ENCODE data around the gene TMPRSS4.

Gene TMPRSS4

DNA sequence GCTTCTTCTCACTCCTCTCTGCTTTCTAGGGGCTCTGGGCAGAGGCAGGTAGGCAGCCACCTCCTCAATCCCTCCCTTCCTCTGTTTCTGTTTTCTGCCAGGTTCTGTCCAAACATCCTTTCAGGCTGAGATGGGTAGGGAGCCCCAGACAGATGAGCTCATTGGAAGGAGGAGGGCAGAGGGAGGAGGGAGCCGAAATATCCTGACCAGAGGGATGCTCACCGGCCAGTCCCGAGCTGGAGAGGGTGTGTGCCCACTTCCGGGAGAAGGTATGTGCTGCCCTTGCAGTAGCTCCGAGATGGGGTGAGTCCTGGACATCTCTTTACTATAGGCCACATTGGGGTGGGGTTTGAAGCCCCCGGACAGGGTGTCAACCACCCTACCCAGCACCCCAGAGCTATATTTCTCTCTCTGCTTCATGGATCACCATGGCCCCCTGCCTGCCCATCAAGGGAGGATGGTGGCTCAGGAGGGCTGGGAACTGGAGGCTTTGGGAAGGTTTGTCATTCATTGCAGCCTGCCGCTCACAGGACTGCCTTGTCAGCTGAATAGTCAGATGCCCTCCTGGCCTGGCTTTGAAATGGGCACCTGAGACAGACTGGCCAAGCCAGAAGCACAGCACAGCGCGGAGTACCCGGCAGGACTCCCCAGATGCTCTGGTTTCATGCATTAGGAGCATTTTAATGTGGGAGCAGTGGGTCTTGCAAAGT is 80.5 kb downstream of the TMPRSS4 start:
- no peak for DNase-seq

DNA sequence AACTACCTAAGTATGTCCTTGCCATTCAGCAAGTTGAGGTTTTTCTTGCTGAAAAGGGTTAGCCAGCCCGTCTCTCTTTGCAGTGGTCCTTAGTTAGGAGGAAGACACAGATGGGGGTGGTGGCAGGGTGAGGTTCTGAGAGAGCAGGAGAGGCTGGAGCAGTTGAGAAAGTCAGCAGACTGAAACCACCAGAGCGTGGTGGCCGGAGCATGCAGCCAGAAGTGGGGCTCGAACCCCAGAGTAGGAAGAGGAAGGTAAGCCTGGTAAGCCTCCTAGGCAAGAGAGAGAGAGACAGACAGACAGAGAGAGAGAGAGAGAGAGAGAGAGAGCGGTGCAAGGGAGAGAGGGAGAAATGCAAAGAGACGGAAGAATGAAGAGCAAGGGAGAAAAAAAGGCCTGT is 84.9 kb downstream of the TMPRSS4 start:
- no peak for DNase-seq

DNA sequence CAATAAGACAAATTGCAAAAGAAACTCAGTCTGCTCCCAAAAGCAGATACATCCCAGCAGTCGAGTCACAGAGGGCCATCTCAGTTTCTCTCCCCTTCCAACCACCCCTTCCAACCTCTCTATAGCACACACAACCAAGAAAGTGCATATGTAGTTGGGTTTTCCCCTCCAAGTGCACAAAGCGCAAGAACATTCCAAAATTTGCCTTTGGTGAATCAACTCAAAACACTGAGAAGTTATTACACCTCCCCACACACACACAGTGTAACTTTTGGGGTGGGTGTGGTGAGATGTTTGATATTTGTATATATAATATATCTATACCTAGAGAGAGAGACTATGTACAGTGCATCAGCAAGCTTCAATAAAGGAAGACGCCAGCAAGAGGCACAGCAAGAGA is 86.0 kb downstream of the TMPRSS4 start:
- no peak for DNase-seq

DNA sequence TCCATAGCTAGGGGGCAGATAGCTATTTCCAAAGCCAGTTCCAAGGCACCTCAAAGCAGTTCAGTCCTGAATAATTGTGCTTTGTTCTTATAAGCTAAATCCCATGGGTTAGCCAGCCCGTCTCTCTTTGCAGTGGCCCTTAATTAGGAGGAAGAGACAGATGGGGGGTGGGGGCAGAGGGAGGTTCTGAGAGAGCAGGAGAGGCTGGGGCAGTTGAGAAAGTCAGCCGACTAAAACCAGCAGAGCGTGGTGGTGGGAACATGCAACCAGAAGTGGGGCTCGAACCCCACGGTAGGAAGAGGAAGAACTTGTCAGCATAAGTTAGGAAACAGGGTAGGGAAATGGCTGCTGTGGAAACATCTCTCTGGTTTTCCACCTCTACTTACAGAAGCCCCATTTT is 86.6 kb downstream of the TMPRSS4 start:
- DNase-seq, result no peak

DNA sequence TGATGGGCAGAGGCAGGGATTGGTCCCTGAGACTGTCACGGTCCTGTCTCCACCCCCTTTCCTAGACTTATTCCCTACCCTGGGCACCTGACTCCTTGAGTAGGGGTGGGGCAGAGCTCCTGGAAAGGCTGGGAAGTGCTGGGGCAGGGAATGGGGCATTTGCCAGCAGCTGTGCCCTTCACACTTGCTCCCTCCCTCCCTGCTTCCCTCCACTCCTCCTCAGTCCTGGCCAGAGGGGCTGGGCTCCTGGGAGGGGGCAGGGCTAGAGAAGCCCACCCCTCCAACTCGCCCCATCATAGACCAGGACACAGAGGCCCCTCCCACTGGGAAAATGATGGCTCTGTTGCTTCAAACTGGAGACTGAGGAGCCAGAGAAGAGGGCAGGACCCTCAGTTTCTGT is 88.0 kb downstream of the TMPRSS4 start:
- no peak for DNase-seq

DNA sequence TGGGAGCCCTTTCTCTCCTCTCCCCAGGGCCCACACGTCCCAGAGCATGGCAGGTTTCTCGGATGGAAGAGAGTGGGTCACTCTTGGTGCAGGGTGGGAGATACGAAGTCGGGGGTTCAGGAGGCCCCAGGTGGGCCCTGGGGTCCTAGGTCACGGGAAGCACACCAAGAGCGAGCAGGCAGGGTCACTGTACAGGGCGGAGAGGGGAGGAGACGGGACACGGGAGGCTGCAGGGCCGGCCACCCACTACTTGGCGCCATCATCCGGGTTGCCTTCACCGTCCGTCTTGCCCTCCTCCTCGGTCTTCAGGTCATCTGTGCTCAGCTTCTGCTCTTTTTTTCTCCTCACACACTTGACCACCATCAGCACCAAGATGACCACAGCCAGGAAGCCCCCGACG is 89.8 kb downstream of the TMPRSS4 start:
- no peak for DNase-seq

DNA sequence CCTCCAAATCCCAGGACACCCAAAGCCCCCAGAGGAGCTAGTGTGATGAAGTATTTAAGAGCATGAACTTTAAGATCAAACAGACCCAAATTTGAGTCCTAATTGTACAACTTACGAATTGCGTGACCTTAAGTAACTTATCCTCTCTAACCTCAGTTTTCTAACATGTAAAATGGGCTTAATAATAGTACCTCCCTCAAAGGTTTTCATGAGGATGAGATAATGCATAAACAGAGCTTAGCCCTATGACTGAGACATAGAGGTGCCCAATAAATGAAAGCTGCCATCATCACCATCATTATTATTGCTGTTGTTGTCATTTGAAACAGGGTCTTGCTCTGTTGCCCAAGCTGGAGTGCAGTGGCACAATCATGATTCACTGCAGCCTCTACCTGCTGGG is 90.4 kb downstream of the TMPRSS4 start:
- no peak for DNase-seq

DNA sequence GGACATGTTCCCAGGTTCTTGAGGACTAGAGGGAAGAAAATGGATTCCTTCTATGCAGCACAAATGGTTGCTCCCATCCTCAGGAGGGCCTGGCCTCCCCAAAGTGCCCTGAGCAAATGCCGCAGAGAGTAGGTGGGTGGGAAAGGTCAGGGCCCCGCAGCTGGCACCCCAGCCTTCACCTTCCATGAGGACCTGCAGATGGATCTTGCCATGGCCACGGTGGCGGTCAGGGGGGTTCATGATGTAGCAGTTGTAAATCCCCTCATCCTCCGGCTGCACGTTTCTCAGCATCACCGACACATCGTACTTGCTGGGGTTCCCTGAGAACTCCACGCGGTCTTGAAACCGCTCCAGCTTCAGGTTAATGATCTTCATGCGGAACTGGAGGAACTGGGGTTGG is 91.0 kb downstream of the TMPRSS4 start:
- DNase-seq, result no peak

DNA sequence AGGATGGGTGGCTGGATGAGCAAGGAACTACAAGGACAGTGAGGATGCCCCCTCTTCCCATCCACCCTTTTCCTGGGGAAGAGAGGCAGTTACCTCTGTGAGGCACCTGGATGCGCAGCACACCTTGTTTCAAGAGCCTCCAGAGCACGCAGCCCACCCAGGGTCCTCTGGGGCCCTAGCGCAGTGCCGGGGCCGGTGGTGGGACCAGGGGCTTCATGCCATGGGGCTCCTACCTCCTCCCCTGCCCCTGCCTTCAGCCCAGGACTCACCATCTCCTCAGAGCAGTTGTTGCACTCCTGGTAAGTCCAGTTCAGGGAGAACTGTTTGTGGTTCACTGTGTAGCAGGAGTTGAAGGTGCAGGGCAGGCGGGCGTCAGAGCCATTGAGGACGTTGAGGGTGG is 91.4 kb downstream of the TMPRSS4 start:
- no peak for DNase-seq

DNA sequence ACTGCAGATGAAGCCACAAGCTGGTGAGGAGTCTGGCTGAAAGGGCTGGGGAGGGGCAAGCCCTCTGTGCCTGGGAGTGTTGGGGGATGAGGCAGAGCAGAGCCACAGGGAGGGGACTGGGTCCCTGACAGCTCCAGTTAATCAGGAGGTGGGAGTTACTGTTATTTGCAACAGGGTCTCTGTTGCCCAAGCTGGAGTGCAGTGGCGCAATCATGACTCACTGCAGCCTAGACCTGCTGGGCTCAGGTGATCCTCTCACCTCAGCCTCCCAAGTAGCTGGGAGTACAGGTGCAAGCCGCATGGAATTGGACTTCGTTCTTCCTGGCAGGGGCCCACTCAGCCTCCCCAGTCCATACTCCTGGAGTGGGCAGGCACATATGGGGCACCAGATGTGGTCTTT is 91.9 kb downstream of the TMPRSS4 start:
- DNase-seq, result no peak

DNA sequence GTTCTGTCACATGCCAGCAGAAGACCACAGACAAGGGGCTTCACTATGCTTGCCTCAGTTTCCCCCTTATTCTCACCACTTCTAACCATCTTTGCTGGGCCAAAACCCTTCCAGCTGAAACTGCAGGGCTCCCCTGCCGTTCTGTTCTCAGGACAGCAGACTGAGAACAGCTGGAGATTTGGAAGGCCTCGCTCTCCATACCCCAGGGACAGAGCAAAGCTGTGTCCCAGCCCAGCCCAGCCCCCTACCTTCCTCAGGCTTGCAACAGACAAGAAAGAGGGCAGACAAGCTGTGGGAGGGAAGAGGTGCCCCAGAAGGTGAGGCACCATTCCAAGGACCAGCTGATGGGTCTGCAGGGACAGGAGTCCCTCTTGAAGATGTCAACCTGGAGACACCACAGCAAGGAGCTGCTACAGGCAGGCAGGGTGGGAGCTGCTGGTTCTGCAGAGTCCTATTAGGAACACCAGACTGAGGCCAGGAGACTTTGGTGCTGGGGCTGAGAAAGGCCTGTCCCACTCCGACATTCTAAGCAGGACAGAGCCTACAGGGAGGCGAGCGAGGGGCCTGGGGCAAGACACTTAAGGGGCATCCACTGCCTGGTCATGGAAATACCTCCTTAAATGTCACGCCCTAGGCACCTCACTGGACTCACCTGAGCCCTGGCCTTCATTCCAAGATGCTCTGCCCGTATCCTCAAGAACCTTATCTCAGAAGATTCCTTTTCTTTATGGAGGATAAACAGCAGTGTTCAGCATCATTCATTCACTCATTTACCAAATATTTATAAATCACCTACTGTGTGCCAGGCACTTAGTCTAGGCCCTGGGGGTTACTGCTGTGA is 92.6 kb downstream of the TMPRSS4 start:
- DNase-seq, result no peak

DNA sequence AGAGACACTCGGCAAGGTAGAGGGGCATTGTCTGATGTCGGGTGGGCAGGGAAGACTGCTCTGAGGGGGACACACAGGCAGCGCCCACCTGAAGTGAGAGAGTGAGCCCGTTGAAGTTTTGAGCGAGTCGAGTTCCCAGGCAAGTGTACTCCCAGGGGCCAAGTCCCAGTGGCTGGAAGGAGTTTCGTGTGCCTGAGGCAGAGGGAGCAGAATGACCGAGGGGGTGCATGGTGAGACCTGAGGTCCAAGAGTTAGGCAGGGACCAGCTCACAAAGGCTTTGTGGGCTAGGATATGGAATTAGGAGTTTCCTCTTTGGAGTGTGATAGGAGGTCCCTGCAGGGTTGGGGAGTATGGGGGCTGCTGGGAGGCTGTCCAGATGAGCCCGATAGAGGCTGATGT is 93.4 kb downstream of the TMPRSS4 start:
- DNase-seq, result no peak

DNA sequence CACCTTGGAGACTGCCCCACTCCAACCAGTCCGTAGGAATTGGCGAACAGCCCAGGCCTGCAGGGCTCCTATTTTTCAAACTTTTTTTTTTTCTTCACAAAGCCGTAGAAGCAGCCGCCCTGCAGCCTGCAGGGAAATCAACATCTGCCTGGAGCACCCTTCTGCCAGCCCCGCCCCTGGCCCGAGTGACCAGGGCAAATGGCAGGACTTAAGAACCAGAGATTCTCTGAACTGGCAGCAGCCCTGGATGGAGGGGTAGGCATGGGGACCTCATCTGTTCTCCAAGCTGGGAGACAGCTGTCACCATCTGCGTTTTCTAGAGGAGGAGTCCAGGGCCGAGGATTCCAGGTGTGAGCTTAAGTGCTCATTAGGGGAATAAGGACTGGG is 94.0 kb downstream of the TMPRSS4 start:
- DNase-seq, result no peak
